HG02623 (cell line): ENCODE data around the gene P4HTM.
A peak's percentile ranks its signal among the peaks of the same experiment; 100 is the strongest.
"Not testable (repeated sequence)": the region's sequence is repeated elsewhere in the genome, so short reads cannot be mapped to it uniquely, and the experiment has no call there.

Experiments used
- ATAC-seq: cut with Tn5 transposase; IDR thresholded peaks from one replicate; pipeline ENCODE4 v1.9.1; 2021; ENCODE audit warnings: moderate library complexity; ENCODE audit not compliant: unreplicated experiment

The P4HTM gene

GRCh38 chr3:49007068-49007770, 17.2 kb downstream of the P4HTM start, which contains the start of gene WDR6:
Gene WDR6, plus strand, starts transcription at chr3:49007391. Its CDS starts 41 bp downstream, at chr3:49007432.
- ATAC-seq = peak; percentile 81

- ATAC-seq = peak; percentile 31
Measured at GRCh38 chr3:49007771-49008528, 17.9 kb downstream of the P4HTM start.

DNA sequence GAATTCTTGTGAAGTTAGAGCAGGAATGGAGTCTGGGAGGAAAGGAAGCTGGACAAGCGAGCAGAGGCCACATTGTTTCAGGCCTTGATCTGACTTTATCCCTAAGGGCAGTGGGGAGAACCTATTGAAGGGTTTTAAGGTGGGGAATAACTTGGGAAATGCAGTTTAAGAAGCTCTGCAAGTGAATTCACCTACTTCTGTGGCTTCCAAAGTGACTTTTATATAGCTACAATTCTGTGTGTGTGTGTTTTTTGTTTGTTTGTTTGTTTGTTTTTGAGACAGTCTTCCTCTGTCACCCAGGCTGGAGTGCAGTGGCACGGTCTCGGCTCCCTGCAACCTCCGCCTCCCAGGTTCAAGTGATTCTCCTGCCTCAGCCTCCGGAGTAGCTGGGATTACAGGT, 18.6 kb downstream of the P4HTM start:
- not testable (repeated sequence) for ATAC-seq

DNA sequence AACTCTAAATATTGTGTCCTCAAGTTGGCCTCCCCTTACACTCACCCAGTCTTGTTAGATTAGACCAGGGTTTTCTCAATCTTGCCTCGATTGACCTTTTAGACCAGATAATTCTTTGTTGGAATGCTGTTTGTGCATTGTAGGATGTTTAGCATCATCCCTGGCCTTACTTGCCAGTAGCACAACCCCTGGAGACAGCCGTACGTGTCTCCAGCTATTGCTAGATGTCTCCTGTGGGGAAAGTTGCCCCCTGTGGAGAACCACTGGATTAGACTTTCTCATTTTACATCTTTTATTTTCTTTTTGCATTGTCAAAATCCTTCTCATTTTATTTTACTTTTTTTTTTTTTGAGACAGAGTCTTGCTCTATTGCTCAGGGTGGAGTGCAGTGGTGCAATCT, 19.4 kb downstream of the P4HTM start:
- ATAC-seq = no peak

DNA sequence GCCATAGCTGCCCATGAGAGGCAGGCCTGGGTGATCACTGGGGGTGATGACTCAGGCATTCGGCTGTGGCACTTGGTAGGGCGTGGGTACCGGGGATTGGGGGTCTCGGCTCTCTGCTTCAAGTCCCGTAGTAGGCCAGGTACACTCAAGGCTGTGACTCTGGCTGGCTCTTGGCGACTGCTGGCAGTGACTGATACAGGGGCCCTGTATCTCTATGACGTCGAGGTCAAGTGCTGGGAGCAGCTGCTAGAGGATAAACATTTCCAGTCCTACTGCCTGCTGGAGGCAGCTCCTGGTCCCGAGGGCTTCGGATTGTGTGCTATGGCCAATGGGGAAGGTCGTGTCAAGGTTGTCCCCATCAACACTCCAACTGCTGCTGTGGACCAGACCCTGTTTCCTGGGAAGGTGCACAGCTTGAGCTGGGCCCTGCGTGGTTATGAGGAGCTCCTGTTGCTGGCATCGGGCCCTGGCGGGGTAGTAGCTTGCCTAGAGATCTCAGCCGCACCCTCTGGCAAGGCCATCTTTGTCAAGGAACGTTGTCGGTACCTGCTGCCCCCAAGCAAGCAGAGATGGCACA, 22.5 kb downstream of the P4HTM start:
- ATAC-seq = no peak

DNA sequence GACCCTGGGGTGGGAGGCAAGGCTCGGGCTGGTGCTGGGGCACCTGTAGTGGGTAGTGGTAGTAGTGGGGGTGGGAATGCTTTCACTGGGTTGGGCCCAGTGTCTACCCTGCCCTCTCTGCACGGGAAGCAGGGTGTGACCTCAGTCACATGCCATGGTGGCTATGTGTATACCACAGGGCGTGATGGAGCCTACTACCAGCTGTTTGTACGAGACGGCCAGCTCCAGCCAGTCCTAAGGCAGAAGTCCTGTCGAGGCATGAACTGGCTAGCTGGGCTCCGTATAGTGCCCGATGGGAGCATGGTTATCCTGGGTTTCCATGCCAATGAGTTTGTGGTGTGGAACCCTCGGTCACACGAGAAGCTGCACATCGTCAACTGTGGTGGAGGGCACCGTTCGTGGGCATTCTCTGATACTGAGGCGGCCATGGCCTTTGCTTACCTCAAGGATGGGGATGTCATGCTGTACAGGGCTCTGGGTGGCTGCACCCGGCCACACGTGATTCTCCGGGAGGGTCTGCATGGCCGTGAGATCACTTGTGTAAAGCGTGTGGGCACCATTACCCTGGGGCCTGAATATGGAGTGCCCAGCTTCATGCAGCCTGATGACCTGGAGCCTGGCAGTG, 23.2 kb downstream of the P4HTM start:
- no peak for ATAC-seq

DNA sequence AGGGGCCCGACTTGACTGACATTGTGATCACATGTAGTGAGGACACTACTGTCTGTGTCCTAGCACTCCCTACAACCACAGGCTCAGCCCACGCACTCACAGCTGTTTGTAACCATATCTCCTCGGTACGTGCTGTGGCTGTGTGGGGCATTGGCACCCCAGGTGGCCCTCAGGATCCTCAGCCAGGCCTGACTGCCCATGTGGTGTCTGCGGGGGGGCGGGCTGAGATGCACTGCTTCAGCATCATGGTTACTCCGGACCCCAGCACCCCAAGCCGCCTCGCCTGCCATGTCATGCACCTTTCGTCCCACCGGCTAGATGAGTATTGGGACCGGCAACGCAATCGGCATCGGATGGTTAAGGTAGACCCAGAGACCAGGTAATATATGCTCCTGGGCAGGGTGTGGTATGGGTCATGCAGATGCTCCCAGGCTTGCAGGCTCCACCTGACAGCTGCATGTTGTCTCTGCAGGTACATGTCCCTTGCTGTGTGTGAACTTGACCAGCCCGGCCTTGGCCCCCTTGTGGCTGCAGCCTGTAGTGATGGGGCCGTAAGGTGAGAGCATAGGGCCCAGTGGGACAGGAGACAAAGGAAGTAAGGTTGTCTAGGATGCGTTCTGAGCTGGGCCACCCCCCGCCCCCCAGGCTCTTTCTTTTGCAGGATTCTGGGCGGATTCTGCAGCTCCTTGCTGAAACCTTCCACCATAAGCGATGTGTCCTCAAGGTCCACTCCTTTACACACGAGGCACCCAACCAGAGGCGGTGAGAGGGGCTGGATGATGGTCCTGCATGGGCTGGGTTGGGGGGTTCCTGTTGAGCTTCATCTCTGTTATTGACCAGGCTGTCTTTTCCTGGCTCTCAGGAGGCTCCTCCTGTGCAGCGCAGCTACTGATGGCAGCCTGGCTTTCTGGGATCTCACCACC, 24.0 kb downstream of the P4HTM start:
- no peak for ATAC-seq

DNA sequence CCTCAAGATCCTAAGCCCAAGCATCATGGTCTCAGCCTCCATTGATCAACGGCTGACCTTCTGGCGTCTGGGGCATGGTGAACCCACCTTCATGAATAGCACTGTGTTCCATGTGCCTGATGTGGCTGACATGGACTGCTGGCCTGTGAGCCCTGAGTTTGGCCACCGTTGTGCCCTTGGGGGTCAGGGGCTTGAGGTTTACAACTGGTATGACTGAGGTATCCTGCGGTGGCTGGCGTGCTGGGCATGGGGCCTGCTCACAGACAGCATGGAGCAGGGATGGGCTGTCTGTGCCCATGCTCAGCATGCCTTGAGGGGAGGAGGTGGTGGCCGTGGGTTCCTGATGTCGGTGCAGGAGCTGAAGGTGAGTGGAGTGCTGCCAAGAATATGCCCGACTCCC, 25.0 kb downstream of the P4HTM start:
- no peak for ATAC-seq

DNA sequence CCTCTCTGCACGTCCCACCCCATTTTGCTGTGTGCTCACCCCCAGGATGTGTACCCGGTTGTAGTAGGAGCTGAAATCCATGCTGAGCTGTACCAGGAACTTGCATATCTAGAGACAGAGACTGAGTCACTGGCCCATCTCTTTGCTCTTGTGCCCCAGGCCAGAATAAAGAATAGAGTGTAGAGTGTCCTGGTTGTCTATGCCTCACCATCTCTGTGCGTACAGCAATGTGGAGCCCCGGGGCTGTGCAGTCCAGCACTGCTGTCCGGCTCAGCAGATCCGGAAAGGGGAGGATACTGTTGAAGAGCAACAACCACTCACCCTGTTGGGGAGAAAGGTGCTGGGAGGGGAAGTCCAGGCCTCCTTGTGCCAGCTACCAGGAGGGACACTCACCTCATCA, 25.7 kb downstream of the P4HTM start:
- no peak for ATAC-seq

GRCh38 chr3:49016414-49017228, 26.6 kb downstream of the P4HTM start:
- ATAC-seq = no peak

DNA sequence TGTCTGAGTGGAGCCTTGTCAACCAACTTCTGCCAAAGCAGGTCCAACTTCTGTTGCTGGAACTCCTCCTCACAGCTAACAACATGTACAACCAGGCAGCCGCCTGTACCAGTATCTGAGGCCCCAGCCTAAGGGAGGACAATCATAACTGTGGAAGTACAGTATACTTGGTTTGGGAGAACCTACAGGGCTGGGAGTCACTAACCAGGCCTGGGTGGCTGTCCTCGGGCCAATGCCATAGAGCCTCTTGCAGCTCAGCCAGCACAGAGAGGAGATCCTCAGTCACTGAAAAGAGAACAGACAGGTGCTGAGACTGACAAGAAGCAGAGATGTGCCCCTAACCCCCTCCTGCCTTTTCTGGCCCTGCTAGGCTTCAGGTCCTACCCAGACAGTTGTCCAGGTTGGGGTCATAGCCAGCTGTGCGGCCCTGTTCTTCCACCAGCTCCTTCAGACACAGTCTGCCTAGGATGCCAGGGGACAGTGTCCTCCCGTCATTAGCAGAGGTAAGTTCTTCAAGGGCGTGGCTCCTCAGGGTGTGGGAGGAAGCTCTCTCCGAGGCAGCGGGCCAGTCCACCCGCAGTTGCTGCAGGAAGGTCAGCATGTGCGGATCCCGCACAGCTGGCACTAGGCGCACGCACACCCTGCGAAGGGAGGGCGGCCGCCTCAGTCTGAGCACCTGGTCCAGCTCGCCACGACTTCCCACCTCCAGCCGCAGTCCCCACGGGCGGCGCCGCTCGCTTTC, 27.4 kb downstream of the P4HTM start:
- ATAC-seq = no peak

DNA sequence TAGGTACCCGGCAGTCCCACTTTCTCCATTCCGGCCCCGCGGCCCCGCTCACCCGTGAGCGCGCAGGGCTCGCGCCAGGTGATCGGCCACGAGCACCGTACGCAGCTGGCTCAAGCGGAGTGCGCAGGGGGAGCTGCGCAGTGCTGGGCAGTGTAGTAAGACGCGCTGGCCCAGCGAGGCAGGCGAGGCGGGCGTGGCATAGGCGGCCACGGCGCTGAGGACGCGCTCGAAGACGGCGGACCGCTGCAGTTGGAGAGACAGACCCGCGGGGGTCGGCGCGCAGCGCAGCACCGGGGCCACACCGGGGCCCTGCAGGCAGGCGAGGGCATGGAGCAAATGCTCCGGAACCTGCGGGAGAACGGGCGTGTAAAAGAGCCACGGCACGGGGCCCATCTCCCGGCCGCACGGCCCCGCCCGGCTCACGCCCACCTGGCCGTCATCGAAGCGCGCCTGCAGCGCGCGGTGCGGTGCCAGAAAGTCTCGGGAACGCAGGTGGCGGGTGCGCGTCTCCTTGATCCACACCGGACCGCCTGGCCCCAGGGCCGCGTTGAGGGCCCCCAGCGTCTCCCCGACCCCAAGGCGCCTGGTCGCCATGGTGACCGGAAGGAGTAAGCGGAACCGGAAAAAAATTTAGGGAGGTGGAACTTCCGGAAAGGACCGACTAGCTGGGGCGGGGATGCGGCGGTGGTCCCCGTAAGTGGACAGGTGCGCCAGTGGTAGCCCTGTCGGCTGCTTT, 28.1 kb downstream of the P4HTM start, which contains the start of gene DALRD3:
Gene DALRD3, minus strand, starts transcription at position 610 of the 736 bp plus-strand sequence. Its CDS starts 16 bp downstream, at position 594.
- no peak for ATAC-seq

GRCh38 chr3:49018707-49019006, 28.6 kb downstream of the P4HTM start:
- ATAC-seq = no peak

DNA sequence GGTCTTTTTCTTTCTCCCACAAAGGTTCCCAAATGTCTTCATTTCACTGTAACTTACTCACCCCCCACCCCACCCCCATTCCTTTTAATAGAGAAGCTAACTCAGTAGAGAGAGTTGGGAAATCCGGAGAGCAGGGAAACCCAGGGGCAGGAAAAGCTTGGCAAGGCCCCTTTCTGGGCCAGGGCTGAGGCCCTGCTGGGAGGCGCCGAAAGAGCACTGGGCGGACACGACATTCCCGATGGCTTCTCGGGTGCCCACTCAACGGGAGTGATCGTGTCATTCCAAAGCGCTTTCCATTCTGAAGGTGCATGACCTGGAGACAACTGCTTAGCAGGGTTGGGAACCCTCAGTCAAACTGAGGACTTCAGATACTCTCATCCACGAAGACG, 29.9 kb downstream of the P4HTM start:
- ATAC-seq = no peak

DNA sequence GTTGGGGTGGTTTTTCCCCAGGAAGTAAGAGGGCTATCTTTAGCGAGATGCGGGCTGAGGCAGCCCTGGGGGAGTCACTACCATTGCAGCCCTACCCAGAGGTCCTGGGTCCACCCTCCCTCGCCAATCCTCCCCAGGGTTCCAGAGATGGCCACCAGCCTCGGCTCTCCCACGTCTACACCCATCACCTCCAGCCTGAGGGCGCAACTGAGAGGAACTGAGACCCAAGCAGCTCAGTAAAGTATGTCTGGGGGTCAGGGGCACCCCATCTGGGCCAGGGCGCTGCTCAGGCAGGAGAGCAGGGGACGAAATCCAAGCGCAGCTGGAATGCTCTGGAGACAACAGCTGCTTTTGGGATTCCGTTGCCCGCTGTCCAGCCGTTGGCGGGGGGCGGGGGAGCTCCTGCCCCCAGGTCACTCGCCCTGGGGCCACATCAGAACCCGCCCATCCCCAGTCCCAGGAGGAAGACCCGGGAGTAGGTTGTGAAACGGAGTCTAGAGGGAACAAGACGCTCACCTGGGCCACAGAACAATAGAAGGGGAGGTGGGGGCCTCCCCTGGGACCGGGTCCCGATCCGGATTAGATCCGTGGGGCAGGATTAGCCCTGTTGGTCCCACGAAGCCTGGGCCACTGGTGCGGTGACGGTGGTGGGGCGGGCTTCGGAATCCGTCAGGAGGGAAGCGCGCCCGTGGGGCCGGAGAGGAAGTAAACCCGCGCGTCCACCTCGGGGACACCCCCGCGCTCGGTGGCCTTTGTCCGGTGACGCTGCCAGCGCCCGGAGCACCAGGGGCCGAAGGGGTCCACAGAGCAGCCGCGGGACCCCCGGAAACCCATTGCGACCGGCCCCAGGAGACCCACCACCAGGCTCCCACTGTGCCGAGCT, 30.5 kb downstream of the P4HTM start:
- ATAC-seq = no peak

- ATAC-seq = peak; percentile 50
Measured at GRCh38 chr3:49021213-49021812, 31.3 kb downstream of the P4HTM start.
